Breast epithelium (tissue), 3 donors: ENCODE measurements around the gene KCNK15.

Experiments
- POLR2A ChIP-seq: fragments of 450-650 bp; IDR thresholded peaks from one replicate; pipeline ENCODE4 v1.6.1; 2016; ENCODE audit warnings: antibody characterized with exemption, mild to moderate bottlenecking, moderate library complexity
- TF ChIP-seq, protein P1 (sequence below), 3 donors: fragments of 450-650 bp; IDR thresholded peaks; one replicate each; pipeline ENCODE4 v1.5.1; 2016 to 2017; ENCODE audit warnings: antibody characterized with exemption in 3 of 3, mild to moderate bottlenecking in 3 of 3, moderate library complexity in 3 of 3

GRCh38 chr20:44746367-44747165, 901 bp downstream of the KCNK15 start:
- TF ChIP-seq, protein P1, sequence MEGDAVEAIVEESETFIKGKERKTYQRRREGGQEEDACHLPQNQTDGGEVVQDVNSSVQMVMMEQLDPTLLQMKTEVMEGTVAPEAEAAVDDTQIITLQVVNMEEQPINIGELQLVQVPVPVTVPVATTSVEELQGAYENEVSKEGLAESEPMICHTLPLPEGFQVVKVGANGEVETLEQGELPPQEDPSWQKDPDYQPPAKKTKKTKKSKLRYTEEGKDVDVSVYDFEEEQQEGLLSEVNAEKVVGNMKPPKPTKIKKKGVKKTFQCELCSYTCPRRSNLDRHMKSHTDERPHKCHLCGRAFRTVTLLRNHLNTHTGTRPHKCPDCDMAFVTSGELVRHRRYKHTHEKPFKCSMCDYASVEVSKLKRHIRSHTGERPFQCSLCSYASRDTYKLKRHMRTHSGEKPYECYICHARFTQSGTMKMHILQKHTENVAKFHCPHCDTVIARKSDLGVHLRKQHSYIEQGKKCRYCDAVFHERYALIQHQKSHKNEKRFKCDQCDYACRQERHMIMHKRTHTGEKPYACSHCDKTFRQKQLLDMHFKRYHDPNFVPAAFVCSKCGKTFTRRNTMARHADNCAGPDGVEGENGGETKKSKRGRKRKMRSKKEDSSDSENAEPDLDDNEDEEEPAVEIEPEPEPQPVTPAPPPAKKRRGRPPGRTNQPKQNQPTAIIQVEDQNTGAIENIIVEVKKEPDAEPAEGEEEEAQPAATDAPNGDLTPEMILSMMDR (IDR thresholded peaks at IDR 0.05): no peak
- TF ChIP-seq POLR2A: no peak
